Coronary artery (tissue), 2 donors: ENCODE results near the gene CPT1C.

Experiments used
- DNase-seq: peaks from one replicate; pipeline ENCODE4 v3.0.0-alpha.2; 2017; ENCODE audit warnings: low spot score
- H3K27ac ChIP-seq, 2 donors: fragments of 200-600 bp; sonication (generic); one replicate each; pipeline ENCODE4 v1.5.1; 2016 to 2019
- H3K4me3 ChIP-seq: fragments of 200-600 bp; sonication (generic); 2 replicates; pipeline ENCODE4 v1.5.1; 2016; ENCODE audit warnings: mild to moderate bottlenecking, moderate library complexity
- CTCF ChIP-seq: fragments of 200-600 bp; sonication (generic); IDR thresholded peaks from one replicate; pipeline ENCODE4 v1.5.1; 2019; ENCODE audit warnings: antibody characterized with exemption

CPT1C gene

DNA sequence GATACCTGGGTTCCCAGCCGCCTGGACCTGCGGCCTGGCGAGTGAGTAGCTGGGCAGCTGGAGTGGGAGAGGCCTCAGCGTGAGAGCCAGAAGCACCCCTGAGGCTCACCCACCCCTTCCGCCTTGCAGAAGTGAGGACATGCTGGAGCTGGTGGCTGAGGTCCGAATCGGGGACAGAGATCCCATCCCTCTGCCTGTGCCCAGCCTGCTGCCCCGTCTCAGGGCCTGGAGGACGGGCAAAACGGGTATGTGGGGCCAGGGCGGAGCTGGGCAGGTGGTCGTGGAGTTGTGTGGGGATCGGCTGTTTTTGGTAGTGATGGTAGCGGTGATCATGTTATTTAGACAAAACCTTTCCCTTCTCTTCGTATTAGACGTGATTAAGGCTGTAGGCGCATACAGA, 44.3 kb upstream of the CPT1C start:
- Histone ChIP-seq H3K27ac (no peak overlapping the region), H3K4me3 (no peak overlapping the region)
- no peak for TF ChIP-seq CTCF
- no peak for DNase-seq

- H3K27ac ChIP-seq: no peak overlapping the region
- TF ChIP-seq CTCF: no peak
- no peak for DNase-seq
Measured at GRCh38 chr19:49651029-49651819, 39.7 kb upstream of the CPT1C start.

DNA sequence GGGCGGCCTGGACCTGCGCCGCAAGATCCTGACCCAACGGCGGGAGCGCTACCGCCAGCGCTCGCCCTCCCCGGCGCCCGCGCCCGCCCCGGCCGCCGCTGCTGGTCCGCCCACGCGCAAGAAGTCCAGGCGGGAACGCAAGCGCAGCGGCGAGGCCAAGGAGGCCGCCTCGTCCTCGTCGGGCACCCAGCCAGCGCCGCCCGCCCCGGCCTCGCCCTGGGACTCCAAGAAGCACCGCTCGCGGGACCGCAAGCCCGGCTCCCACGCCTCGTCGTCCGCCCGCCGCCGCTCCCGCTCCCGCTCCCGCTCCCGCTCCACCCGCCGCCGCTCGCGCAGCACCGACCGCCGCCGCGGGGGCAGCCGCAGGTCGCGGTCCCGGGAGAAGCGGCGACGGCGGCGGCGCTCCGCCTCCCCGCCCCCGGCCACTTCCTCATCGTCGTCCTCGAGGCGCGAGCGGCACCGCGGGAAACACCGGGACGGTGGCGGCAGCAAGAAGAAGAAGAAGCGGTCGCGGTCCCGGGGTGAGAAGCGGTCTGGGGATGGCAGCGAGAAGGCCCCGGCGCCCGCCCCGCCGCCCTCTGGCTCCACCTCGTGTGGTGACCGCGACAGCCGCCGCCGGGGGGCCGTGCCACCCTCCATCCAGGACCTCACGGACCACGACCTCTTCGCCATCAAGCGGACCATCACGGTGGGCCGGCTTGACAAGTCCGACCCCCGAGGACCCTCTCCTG, 38.9 kb upstream of the CPT1C start:
- Histone ChIP-seq H3K4me3 (no peak overlapping the region), H3K27ac (no peak overlapping the region)
- TF ChIP-seq CTCF: no peak
- no peak for DNase-seq

More at GRCh38 chr19:49651029-49651819, 39.7 kb upstream of the CPT1C start:
- H3K4me3 ChIP-seq: no peak overlapping the region

GRCh38 chr19:49652551-49653465, 38.1 kb upstream of the CPT1C start:
- H3K4me3 ChIP-seq: no peak overlapping the region
- no peak for TF ChIP-seq CTCF
- no peak for DNase-seq
- H3K27ac ChIP-seq: no peak overlapping the region

DNA sequence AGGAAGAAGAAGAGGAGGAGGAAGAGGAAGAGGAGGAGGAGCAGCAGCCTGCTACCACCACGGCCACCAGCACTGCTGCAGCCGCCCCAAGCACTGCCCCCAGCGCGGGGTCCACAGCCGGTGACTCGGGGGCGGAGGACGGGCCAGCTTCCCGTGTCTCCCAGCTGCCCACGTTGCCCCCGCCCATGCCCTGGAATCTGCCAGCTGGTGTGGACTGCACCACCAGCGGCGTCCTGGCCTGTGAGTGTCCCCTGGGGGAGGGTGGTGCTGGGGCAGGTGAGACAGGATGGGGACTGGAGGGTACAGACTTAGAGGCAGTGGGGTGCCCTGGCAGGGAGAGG, 37.5 kb upstream of the CPT1C start:
- Histone ChIP-seq H3K4me3 (no peak overlapping the region), H3K27ac (no peak overlapping the region)
- no peak for TF ChIP-seq CTCF
- DNase-seq: no peak

GRCh38 chr19:49654581-49654980, 36.3 kb upstream of the CPT1C start:
- DNase-seq: no peak
- Histone ChIP-seq H3K27ac (no peak overlapping the region), H3K4me3 (no peak overlapping the region)
- no peak for TF ChIP-seq CTCF
